Parathyroid adenoma (tissue), 2 donors: Measurements from ENCODE around the gene LRRC36.

ENCODE experiments used
- H2AFZ ChIP-seq: fragments of 300-600 bp; sonication (generic); one replicate; pipeline ENCODE4 v1.7.0; 2017; ENCODE audit warnings: antibody characterized with exemption, mild to moderate bottlenecking
- H3K27ac ChIP-seq: fragments of 300-600 bp; sonication (generic); one replicate; pipeline ENCODE4 v1.7.0; 2017
- H3K27me3 ChIP-seq: fragments of 300-600 bp; sonication (generic); one replicate; pipeline ENCODE4 v1.7.0; 2017; ENCODE audit warnings: low read length; ENCODE audit not compliant: control insufficient read depth, insufficient read depth
- H3K36me3 ChIP-seq: fragments of 300-600 bp; sonication (generic); one replicate; pipeline ENCODE4 v1.7.0; 2017; ENCODE audit warnings: low read length; ENCODE audit not compliant: control insufficient read depth, insufficient read depth
- H3K4me1 ChIP-seq: fragments of 300-600 bp; sonication (generic); one replicate; pipeline ENCODE4 v1.7.0; 2017; ENCODE audit warnings: control low read depth
- H3K4me2 ChIP-seq: fragments of 300-600 bp; sonication (generic); one replicate; pipeline ENCODE4 v1.7.0; 2017; ENCODE audit warnings: low read length
- H3K4me3 ChIP-seq: fragments of 300-600 bp; sonication (generic); one replicate; pipeline ENCODE4 v1.7.0; 2017; ENCODE audit warnings: low read depth, low read length
- H3K79me2 ChIP-seq: fragments of 300-600 bp; sonication (generic); one replicate; pipeline ENCODE4 v1.7.0; 2017; ENCODE audit warnings: control low read depth
- H3K9ac ChIP-seq: fragments of 300-600 bp; sonication (generic); one replicate; pipeline ENCODE4 v1.7.0; 2017; ENCODE audit warnings: mild to moderate bottlenecking
- H3K9me3 ChIP-seq: fragments of 300-600 bp; sonication (generic); one replicate; pipeline ENCODE4 v1.7.0; 2017; ENCODE audit warnings: low read length; ENCODE audit not compliant: control insufficient read depth
- CTCF ChIP-seq: fragments of 300-600 bp; sonication (generic); IDR thresholded peaks from one replicate; pipeline ENCODE4 v1.7.0; 2017; ENCODE audit warnings: antibody characterized with exemption, mild to moderate bottlenecking
- donor health status: primary hyperparathyroidism.

The LRRC36 gene

GRCh38 chr16:67279296-67280089 is 47.1 kb upstream of the LRRC36 start, which contains the start of gene PLEKHG4:
Gene PLEKHG4, plus strand, starts transcription at chr16:67279532. Its CDS starts 513 bp downstream, at chr16:67280045.
- Histone ChIP-seq H3K9ac (no peak within 1 kb of the TSS), H3K27ac (no peak within 1 kb of the TSS), H3K4me3 (peak within 1 kb of the TSS; percentile 52)

GRCh38 chr16:67280090-67281015 is 46.3 kb upstream of the LRRC36 start:
- Histone ChIP-seq H3K9ac (no peak overlapping the region), H3K79me2 (no peaks in the 10 kb centered on the region), H3K4me2 (no peak overlapping the region), H3K4me1 (peaks cover 7% of the 10 kb centered on the region), H3K9me3 (no peaks in the 10 kb centered on the region), H3K27ac (no peak overlapping the region), H3K27me3 (no peaks in the 10 kb centered on the region), H2AFZ (no peak overlapping the region), H3K4me3 (no peak overlapping the region), H3K36me3 (no peaks in the 10 kb centered on the region)
- no peak for TF ChIP-seq CTCF

More at GRCh38 chr16:67279296-67280089, 47.1 kb upstream of the LRRC36 start, which contains the start of gene PLEKHG4:
- no peaks in the 10 kb centered on the region for H3K9me3 ChIP-seq
- peak within 1 kb of the TSS; percentile 75 for H3K4me2 ChIP-seq
- no peaks in the 10 kb centered on the region for H3K79me2 ChIP-seq
- H3K4me1 ChIP-seq = peaks cover 4% of the 10 kb centered on the region
- peak within 1 kb of the TSS; percentile 73 for H2AFZ ChIP-seq
- peak; percentile 45 for TF ChIP-seq CTCF
- H3K36me3 ChIP-seq = no peaks in the 10 kb centered on the region
- no peaks in the 10 kb centered on the region for H3K27me3 ChIP-seq

GRCh38 chr16:67281536-67282446 is 44.8 kb upstream of the LRRC36 start:
- Histone ChIP-seq H2AFZ (no peak overlapping the region), H3K4me1 (peaks cover 7% of the 10 kb centered on the region), H3K4me2 (no peak overlapping the region), H3K9me3 (no peaks in the 10 kb centered on the region), H3K79me2 (no peaks in the 10 kb centered on the region), H3K9ac (no peak overlapping the region), H3K27ac (no peak overlapping the region), H3K27me3 (no peaks in the 10 kb centered on the region), H3K4me3 (no peak overlapping the region), H3K36me3 (no peaks in the 10 kb centered on the region)
- no peak for TF ChIP-seq CTCF

- H3K4me1 ChIP-seq = peaks cover 7% of the 10 kb centered on the region
- H2AFZ ChIP-seq = no peak overlapping the region
- H3K9ac ChIP-seq = no peak overlapping the region
- no peak for TF ChIP-seq CTCF
- no peak overlapping the region for H3K4me2 ChIP-seq
- H3K27ac ChIP-seq = no peak overlapping the region
- H3K36me3 ChIP-seq = no peaks in the 10 kb centered on the region
- no peaks in the 10 kb centered on the region for H3K79me2 ChIP-seq
- no peak overlapping the region for H3K4me3 ChIP-seq
- no peaks in the 10 kb centered on the region for H3K9me3 ChIP-seq
- no peaks in the 10 kb centered on the region for H3K27me3 ChIP-seq
These were observed 44.2 kb upstream of the LRRC36 start for GRCh38 chr16:67282447-67282805.
